AG20443 (cell line): ENCODE measurements around the gene CDH4.

ENCODE experiments used
- DNase-seq: peaks from one replicate; pipeline ENCODE4 v3.0.0; 2012; ENCODE audit warnings: low spot score, mixed read lengths

Gene CDH4

GRCh38 chr20:61605862-61606557 lies 353.9 kb downstream of the CDH4 start:
- no peak for DNase-seq

- peak; percentile 34 for DNase-seq
Measured at GRCh38 chr20:61608275-61609085, 356.4 kb downstream of the CDH4 start.

GRCh38 chr20:61609461-61609860 lies 357.4 kb downstream of the CDH4 start:
- DNase-seq = no peak

- no peak for DNase-seq
Measured at GRCh38 chr20:61611401-61612180, 359.5 kb downstream of the CDH4 start.

- no peak for DNase-seq
Measured at GRCh38 chr20:61613917-61614705, 362.1 kb downstream of the CDH4 start.

- no peak for DNase-seq
Measured at GRCh38 chr20:61614706-61615100, 362.6 kb downstream of the CDH4 start.

GRCh38 chr20:61615806-61616205 lies 363.7 kb downstream of the CDH4 start:
- DNase-seq = no peak

- DNase-seq = no peak
Measured at GRCh38 chr20:61619751-61620150, 367.7 kb downstream of the CDH4 start.

GRCh38 chr20:61620174-61620573 lies 368.1 kb downstream of the CDH4 start:
- DNase-seq = no peak

GRCh38 chr20:61621035-61621730 lies 369.1 kb downstream of the CDH4 start:
- DNase-seq = no peak

GRCh38 chr20:61621852-61622251 lies 369.8 kb downstream of the CDH4 start:
- DNase-seq = no peak

GRCh38 chr20:61623451-61623850 lies 371.4 kb downstream of the CDH4 start:
- DNase-seq = no peak

- DNase-seq = no peak
Measured at GRCh38 chr20:61625246-61625645, 373.2 kb downstream of the CDH4 start.

- no peak for DNase-seq
Measured at GRCh38 chr20:61626412-61626811, 374.4 kb downstream of the CDH4 start.

- no peak for DNase-seq
Measured at GRCh38 chr20:61627791-61628415, 375.8 kb downstream of the CDH4 start.

GRCh38 chr20:61628480-61628879 lies 376.4 kb downstream of the CDH4 start:
- no peak for DNase-seq

GRCh38 chr20:61628901-61629601 lies 377.0 kb downstream of the CDH4 start:
- no peak for DNase-seq

- no peak for DNase-seq
Measured at GRCh38 chr20:61629602-61630390, 377.7 kb downstream of the CDH4 start.

GRCh38 chr20:61630391-61630650 lies 378.3 kb downstream of the CDH4 start:
- DNase-seq = no peak

- no peak for DNase-seq
Measured at GRCh38 chr20:61630816-61631215, 378.8 kb downstream of the CDH4 start.
